ENCODE data around the gene SPTBN5.

DNA sequence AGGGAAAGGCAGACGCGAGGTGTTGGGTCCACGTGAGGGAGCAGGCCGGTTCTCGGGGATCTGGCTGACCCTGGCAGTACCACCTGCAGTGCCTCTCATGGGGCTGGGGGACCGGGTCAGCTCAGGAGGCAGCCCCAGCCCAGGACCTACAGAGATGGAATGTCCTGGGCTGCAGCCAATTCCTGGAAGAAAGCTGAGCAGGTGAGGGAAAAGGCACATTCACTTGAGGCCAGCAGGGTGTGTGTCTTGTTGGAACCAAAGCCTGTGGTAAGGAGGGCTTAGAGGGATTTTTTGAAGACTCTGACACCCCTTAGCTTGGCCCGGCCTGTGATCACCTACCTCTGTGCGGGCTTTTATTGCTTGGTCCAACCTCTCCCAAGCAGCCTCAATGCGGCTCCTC is 39.4 kb downstream of the SPTBN5 start:
- TF ChIP-seq, protein P1, sequence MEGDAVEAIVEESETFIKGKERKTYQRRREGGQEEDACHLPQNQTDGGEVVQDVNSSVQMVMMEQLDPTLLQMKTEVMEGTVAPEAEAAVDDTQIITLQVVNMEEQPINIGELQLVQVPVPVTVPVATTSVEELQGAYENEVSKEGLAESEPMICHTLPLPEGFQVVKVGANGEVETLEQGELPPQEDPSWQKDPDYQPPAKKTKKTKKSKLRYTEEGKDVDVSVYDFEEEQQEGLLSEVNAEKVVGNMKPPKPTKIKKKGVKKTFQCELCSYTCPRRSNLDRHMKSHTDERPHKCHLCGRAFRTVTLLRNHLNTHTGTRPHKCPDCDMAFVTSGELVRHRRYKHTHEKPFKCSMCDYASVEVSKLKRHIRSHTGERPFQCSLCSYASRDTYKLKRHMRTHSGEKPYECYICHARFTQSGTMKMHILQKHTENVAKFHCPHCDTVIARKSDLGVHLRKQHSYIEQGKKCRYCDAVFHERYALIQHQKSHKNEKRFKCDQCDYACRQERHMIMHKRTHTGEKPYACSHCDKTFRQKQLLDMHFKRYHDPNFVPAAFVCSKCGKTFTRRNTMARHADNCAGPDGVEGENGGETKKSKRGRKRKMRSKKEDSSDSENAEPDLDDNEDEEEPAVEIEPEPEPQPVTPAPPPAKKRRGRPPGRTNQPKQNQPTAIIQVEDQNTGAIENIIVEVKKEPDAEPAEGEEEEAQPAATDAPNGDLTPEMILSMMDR (IDR thresholded peaks at IDR 0.05), result no peak
- TF ChIP-seq POLR2A (IDR thresholded peaks at IDR 0.05), result no peak
